ENCODE data around the gene CMTM2.

- TF ChIP-seq POLR2A (IDR thresholded peaks at IDR 0.05) = no peak
- TF ChIP-seq CTCF (IDR thresholded peaks at IDR 0.05) = no peak
Observed at GRCh38 chr16:66574081-66574480, 5.2 kb upstream of the CMTM2 start.

All from heart left ventricle (tissue), 13 donors.